Iris pigment epithelial cell (primary cell): ENCODE results near the gene HS3ST5.

Experiments used
- DNase-seq: peaks from one replicate; pipeline ENCODE4 v3.0.0-alpha.2; 2011; ENCODE audit warnings: low read depth

The HS3ST5 gene

DNA sequence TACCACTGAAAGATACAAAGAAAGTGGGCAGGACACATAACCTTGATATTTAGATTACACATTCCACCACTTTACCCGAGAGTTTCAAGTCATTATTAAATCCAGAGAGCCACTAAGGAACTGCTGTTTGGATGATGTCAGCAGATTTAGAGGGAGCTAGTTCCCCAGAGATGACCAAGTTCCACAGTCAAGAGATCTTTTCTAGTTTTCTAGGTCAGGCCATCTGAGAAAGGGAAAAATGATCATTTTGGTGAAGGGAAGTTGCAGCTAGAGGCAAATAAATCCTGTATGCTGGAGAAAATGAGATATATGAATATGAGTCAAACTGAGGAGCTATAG lies 147.8 kb downstream of the HS3ST5 start:
- no peak for DNase-seq

DNA sequence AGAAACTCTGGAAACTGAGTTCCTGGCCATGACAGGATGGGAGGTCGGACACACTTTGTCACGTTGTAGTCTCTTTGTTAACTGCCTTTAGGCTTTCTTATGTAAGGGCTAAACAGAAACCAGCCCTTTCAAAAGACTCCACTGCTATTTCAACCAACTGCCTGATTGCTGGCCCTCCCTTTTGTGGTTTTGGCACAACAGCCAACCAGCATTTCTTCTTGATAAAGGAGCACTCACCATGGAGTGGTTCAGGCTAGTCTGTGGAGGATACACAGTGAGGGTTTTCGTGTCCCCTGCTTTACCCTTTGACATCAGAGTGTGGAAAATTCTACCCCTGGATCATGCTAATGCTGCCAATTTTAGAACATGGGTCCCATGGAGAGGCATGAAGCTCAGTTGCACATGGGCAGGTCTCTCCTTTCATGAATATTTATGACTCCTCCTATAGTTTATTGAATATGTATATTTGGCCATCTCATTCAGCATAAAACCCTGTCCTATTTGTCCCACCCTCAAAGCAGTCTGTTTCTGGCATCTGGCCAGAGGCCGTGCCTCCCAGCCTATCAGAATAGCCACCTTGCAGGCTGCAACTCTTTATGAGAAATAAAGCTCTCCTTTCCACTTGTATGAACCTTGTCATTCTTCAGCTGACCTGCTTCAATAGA lies 148.3 kb downstream of the HS3ST5 start:
- DNase-seq, result peak; percentile 3

GRCh38 chr6:114187563-114187962 lies 155.3 kb downstream of the HS3ST5 start:
- DNase-seq, result no peak

GRCh38 chr6:114181664-114182063 lies 161.2 kb downstream of the HS3ST5 start:
- no peak for DNase-seq

DNA sequence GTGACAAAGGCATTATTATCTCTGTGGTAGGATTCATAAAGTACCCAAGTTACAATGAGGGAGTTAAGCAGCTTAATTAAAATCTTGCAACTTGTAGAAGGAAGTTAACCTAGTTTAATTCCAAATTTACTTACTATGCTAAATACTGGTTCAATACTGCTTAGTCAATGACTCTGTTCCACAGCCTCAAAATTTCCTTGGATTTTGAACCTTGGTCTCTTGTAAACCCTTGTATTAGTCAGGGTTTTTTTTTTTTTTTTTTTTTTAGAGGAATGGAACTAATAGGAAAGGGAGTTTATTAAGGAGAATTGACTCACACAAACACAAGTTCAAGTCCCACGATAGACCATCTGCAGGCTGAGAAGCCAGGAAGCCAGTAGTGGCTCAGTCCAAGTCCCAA lies 163.4 kb downstream of the HS3ST5 start:
- DNase-seq, result no peak

- no peak for DNase-seq
Measured at GRCh38 chr6:114176726-114177125, 166.1 kb downstream of the HS3ST5 start.

DNA sequence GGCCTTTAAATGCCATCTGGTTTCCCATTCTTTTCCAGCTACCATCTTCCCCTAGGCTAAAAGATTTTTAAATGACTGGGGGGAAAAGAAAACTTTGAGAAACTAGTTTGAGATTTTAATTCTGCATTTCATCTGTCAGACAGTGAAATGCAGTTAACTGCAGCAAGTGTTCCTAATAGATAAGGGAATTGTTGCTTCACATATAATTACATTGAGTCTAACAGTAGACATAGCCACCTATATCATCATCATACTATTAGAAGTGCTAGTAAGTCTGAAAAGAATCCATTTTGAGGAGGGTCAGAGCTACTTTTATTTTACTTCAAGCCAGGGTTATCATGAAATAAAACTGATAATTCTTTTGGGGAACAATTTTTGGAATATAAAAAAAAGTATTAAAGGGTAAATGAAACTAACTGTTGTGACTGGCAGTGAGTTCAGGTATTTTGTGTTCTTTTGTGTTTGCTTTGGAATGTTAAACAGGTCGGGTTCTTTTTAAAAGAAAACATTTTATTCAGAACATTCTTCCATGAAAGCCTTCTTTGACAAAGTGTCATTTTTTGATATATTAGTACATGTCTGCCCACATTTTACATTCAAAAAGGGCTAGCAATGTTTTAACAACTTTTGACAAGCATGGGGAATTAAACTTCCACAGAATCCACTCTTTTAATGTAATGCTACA lies 170.1 kb downstream of the HS3ST5 start:
- DNase-seq, result no peak

DNA sequence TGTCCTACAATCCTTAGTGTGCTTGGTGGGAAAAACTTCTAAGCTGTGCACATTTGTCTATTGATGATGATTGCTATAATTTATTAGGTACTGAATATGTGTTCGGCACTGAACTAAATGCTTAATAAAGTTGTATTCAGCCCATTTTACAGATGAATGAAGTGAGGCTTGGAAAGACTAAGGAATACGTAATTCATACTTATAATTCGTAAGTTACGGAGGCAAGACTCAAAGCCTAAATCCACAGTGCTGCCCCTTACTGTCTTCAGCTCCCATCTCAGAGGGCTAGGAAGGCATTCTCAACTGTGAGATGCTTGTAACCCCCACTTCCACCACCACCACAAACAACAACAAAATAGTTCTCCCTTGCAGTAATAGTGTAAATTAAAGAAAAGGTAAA lies 171.3 kb downstream of the HS3ST5 start:
- no peak for DNase-seq

DNA sequence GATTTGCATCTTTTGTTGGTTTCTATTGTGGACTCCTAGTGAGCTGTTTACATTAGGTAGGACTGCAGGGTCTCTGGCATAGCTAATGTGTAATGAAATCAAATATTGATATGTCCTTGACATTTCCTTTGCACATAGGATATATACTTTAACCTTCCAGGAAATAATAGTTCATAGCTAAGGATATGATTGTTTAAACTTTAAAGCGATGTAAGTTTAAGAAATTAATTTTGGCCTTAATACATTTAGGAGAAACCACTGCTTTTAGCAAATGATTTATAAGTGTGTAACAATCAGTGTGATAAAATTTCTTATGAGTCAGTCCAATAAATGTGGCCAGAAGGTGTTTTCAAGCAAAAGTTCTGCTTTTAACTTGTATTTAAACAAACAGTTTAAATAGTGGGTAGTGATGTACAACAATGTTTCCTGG lies 171.8 kb downstream of the HS3ST5 start:
- DNase-seq, result no peak

- no peak for DNase-seq
Measured at GRCh38 chr6:114170372-114170771, 172.5 kb downstream of the HS3ST5 start.

DNA sequence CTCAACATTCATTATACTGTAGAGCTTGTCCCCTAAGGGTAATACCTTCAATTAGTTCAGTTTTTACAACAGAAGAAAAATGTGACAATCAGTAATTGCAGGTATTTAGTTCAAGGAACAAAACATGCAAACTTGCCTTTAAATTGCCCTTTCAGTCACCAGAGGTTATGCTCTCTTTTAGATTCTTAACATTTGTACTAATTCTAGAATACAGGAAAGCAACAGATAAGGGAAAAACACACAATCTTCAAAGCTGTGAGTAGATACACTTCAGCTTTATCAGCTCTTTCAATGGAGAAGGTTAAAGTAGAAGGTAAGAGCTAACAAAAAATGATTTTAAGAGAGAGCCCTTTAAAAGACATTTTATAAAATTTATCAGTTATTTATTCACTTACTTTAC lies 173.1 kb downstream of the HS3ST5 start:
- no peak for DNase-seq

DNA sequence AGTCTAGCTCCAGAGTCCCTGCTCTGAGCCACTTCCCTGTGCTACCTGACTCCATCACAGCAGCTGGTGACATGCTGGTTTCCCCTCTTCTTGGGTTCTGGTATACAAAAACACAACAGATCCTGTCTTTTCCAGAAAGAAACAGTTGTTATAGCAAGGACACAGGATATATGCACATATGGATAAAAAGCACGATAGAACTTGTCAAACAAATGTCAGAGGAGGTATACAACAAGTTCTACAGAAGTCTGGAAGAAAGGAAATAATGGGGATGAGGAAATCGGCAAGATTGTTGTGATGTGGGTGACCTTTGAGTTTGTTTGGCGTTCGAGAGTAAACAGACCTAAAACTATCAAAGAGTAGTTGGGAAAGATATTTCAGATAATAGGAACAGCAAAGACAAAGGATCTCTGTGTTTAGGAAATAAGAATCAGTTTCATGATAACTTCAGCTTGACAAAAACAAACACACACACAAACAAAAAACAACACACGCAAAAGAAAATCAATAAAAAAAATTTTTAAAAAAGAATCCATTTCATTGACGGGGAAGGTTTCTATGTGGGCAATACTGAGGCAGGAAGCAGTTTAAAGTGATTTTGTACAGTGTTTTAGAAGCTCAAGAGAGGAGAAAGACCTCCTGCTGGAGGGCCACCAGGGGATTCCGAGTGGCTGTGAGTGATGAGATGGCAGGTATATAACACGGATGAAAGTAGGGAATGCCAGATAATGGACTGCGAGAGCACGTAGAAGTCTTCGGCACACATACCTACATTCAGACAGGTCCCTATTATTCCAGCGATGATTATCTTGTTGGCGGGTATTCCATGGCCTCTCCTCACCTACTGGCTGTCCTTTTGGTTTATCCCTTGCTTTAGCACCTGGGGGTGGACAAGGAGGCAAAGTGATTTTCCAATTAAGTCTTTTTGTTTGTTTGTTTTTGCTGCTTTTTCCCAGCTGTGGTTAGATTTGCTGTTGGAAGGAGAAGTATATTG lies 174.9 kb downstream of the HS3ST5 start:
- no peak for DNase-seq

- no peak for DNase-seq
Measured at GRCh38 chr6:114164207-114164606, 178.6 kb downstream of the HS3ST5 start.

GRCh38 chr6:114162691-114163347 lies 180.0 kb downstream of the HS3ST5 start:
- DNase-seq, result no peak

GRCh38 chr6:114160881-114161280 lies 181.9 kb downstream of the HS3ST5 start:
- DNase-seq, result no peak

DNA sequence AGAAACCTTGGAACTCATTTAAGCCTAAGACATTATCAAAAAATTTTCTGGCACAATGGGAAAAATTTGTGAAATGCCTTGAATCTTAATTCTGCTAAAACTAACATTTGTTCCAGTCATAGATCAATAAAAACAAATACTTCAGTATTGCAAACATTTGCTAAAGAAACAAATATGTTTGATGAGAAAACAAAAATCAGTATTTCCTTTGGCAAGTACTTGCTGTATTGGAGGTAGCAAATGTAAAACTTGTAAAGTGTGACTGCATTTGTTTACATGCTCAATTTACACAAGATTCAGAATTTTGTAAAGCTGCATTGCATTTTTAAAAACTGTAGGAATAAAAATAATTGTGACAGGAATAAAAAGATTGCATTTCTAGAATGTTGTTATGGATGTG lies 183.1 kb downstream of the HS3ST5 start:
- no peak for DNase-seq

GRCh38 chr6:114158838-114159694 lies 183.8 kb downstream of the HS3ST5 start:
- DNase-seq, result no peak

GRCh38 chr6:114158411-114158810 lies 184.4 kb downstream of the HS3ST5 start:
- DNase-seq, result no peak

DNA sequence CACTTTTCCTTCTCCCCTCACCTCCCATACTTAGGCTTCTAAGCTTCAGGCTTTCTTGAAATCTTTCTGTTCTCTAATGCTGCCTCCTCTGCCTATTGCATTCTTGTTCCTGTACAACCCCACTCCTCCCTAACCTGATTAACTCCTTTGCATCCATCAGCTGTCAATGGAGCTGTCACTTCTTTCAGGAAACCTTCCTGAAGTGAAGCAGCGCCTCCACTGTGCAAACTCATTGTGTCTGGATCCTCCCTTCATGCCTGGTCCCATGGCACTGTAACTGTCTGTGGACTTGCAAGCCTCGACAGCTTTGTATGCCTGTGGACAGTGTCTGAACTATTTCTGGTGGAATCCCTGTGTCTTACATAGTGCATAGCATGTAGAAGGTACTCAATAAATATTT lies 185.0 kb downstream of the HS3ST5 start:
- DNase-seq, result no peak

DNA sequence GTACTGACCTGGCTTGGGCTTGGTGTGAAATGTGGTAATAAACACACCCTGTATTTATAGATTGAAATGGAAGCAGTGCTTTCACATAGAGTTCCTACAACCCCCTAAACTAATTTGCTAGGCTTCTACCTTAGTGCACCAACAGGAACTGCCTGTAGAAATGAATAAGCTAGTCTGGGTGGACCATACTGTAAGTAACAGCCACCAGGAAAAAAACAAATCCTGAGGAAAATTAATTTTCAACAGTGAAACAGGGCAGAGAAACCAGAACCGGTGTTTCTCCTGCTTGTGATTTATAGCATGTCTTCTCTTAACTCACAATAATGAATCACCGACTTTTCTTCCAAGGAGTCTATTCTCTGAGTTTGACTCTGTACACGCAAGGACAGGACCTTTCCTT lies 187.1 kb downstream of the HS3ST5 start:
- DNase-seq, result no peak

- DNase-seq, result no peak
Measured at GRCh38 chr6:114154812-114155211, 188.0 kb downstream of the HS3ST5 start.
